NT2/D1 (cell line): ENCODE measurements around the gene LRRC27.

ENCODE experiments used
- SUZ12 ChIP-seq: IDR thresholded peaks from 2 replicates; pipeline ENCODE4 v1.6.1; 2011; ENCODE audit not compliant: insufficient read length, insufficient read depth; ENCODE audit errors: extremely low read depth
- YY1 ChIP-seq: IDR thresholded peaks from 2 replicates; pipeline ENCODE4 v1.6.1; 2011; ENCODE audit not compliant: insufficient read length, insufficient read depth
- ZNF274 ChIP-seq: IDR thresholded peaks from 2 replicates; pipeline ENCODE4 v1.6.1; 2011; ENCODE audit warnings: mild to moderate bottlenecking, low read depth, low read length

- TF ChIP-seq YY1 (no peak), ZNF274 (no peak), SUZ12 (no peak)
Measured at GRCh38 chr10:132390921-132391675, 59.1 kb downstream of the LRRC27 start.
